RWPE1 (cell line): Measurements from ENCODE around the gene SLC66A1.

Source experiments
- CTCF ChIA-PET: fragments of 350-600 bp; sonication (Branson Sonifier 250); formaldehyde crosslinking; extraction: SDS; loops from one replicate; lab custom pipeline; 2021; lab: Yijun Ruan, JAX
- POLR2A ChIA-PET: fragments of 400-600 bp; formaldehyde crosslinking; extraction: SDS; loops from one replicate; lab custom pipeline; 2020; ENCODE audit warnings: antibody characterized with exemption; ENCODE audit not compliant: low non-redundant PET; lab: Yijun Ruan, JAX
- DNase-seq: peaks from one replicate; pipeline ENCODE4 v3.0.0; 2012; ENCODE audit warnings: low spot score
- H3K27ac ChIP-seq: fragments of 450-650 bp; 2 replicates; pipeline ENCODE4 v1.5.1; 2017
- CTCF ChIP-seq: fragments of 450-650 bp; conservative IDR thresholded peaks from 2 replicates; pipeline ENCODE4 v1.5.1; 2017; ENCODE audit warnings: low read depth, mild to moderate bottlenecking

Gene SLC66A1

GRCh38 chr1:19377812-19378718, 65.9 kb downstream of the SLC66A1 start:
- TF ChIP-seq CTCF, result no peak
- ChIA-PET POLR2A (no interaction called here), CTCF (interaction anchor here (0.5 to 1.0 kb wide), 2 partner anchors 18 to 276 kb away, joined by 3 read pairs; no protein-coding TSS in a partner anchor)
- DNase-seq, result no peak
- H3K27ac ChIP-seq, result no peak overlapping the region
